H9 (cell line): ENCODE results near the gene COG8. TPM values are rescaled to one million over a fixed set of nuclear protein-coding genes. Genes with fewer than 3 reads are reported as not detected.

Source experiments
- DNase-seq: peaks from one replicate; pipeline ENCODE4 v3.0.0-alpha.2; 2017
- H2AFZ ChIP-seq: one replicate; pipeline ENCODE4 v1.6.1; 2013; ENCODE audit warnings: mild to moderate bottlenecking, low read length, control low read depth, moderate library complexity
- H2AK5ac ChIP-seq: 2 replicates; pipeline ENCODE4 v1.6.1; 2013; ENCODE audit warnings: low read length, control low read depth, mixed read lengths; ENCODE audit not compliant: insufficient read length
- H2BK120ac ChIP-seq: one replicate; pipeline ENCODE4 v1.6.1; 2013; ENCODE audit warnings: low read depth, mild to moderate bottlenecking, low read length, control low read depth, inconsistent platforms; ENCODE audit not compliant: poor library complexity, severe bottlenecking
- H2BK12ac ChIP-seq: 2 replicates; pipeline ENCODE4 v1.6.1; 2013; ENCODE audit warnings: low read length, control low read depth, mixed read lengths, low read depth; ENCODE audit not compliant: insufficient read length
- H2BK15ac ChIP-seq: 2 replicates; pipeline ENCODE4 v1.6.1; 2013; ENCODE audit warnings: low read depth, low read length, control low read depth
- H2BK20ac ChIP-seq: one replicate; pipeline ENCODE4 v1.6.1; 2013; ENCODE audit warnings: low read depth, mild to moderate bottlenecking, low read length, control low read depth, inconsistent platforms; ENCODE audit not compliant: poor library complexity, severe bottlenecking
- H2BK5ac ChIP-seq: 2 replicates; pipeline ENCODE4 v1.6.1; 2013; ENCODE audit warnings: low read length, control low read depth, mixed read lengths; ENCODE audit not compliant: insufficient read length
- H3K14ac ChIP-seq: 2 replicates; pipeline ENCODE4 v1.6.1; 2013; ENCODE audit warnings: low read length, control low read depth; ENCODE audit not compliant: insufficient read depth
- H3K18ac ChIP-seq: 2 replicates; pipeline ENCODE4 v1.6.1; 2013; ENCODE audit warnings: low read depth, mild to moderate bottlenecking, mixed read lengths, low read length, control low read depth; ENCODE audit not compliant: insufficient read length
- H3K23ac ChIP-seq: 2 replicates; pipeline ENCODE4 v1.6.1; 2013; ENCODE audit warnings: low read length, control low read depth, mixed read lengths, low read depth; ENCODE audit not compliant: insufficient read length
- H3K23me2 ChIP-seq: 2 replicates; pipeline ENCODE4 v1.6.1; 2013; ENCODE audit warnings: low read depth, mild to moderate bottlenecking, mixed read lengths, low read length, control low read depth; ENCODE audit not compliant: insufficient read length, poor library complexity, severe bottlenecking
- H3K27ac ChIP-seq: 2 replicates; pipeline ENCODE4 v1.5.1; 2013; ENCODE audit warnings: low read length, control low read depth, mixed read lengths, low read depth; ENCODE audit not compliant: insufficient read length
- H3K27me3 ChIP-seq: 2 replicates; pipeline ENCODE4 v1.6.1; 2013; ENCODE audit warnings: low read length, control low read depth, inconsistent platforms; ENCODE audit not compliant: insufficient read depth
- H3K4ac ChIP-seq: 2 replicates; pipeline ENCODE4 v1.6.1; 2013; ENCODE audit warnings: low read depth, mild to moderate bottlenecking, control low read depth, inconsistent platforms, low read length, moderate library complexity
- H3K4me1 ChIP-seq: 2 replicates; pipeline ENCODE4 v1.6.1; 2013; ENCODE audit warnings: low read length, control low read depth, inconsistent platforms; ENCODE audit not compliant: insufficient read depth
- H3K4me2 ChIP-seq: 2 replicates; pipeline ENCODE4 v1.6.1; 2013; ENCODE audit warnings: low read length, control low read depth, mixed read lengths; ENCODE audit not compliant: insufficient read length, insufficient read depth
- H3K56ac ChIP-seq: 2 replicates; pipeline ENCODE4 v1.6.1; 2013; ENCODE audit warnings: low read depth, mild to moderate bottlenecking, mixed read lengths, low read length, control low read depth; ENCODE audit not compliant: insufficient read length
- H3K79me1 ChIP-seq: 2 replicates; pipeline ENCODE4 v1.6.1; 2013; ENCODE audit warnings: low read depth, mild to moderate bottlenecking, moderate library complexity, low read length, control low read depth, inconsistent platforms; ENCODE audit not compliant: insufficient read depth, poor library complexity, severe bottlenecking
- H3K79me2 ChIP-seq: 2 replicates; pipeline ENCODE4 v1.6.1; 2013; ENCODE audit warnings: low read length, control low read depth, inconsistent platforms; ENCODE audit not compliant: insufficient read depth
- H3K9ac ChIP-seq: 2 replicates; pipeline ENCODE4 v1.6.1; 2013; ENCODE audit warnings: low read length, control low read depth, mixed read lengths; ENCODE audit not compliant: insufficient read length; ENCODE audit errors: extremely low read depth
- H3K9me3 ChIP-seq: one replicate; pipeline ENCODE4 v1.6.1; 2013; ENCODE audit warnings: low read depth, low read length, inconsistent platforms; ENCODE audit not compliant: control insufficient read depth
- H3T11ph ChIP-seq: one replicate; pipeline ENCODE4 v1.6.1; 2013; ENCODE audit warnings: mild to moderate bottlenecking, low read length, control low read depth, inconsistent platforms
- H4K20me1 ChIP-seq: one replicate; pipeline ENCODE4 v1.6.1; 2013; ENCODE audit not compliant: control insufficient read depth, insufficient read length, insufficient read depth
- H4K5ac ChIP-seq: 2 replicates; pipeline ENCODE4 v1.6.1; 2013; ENCODE audit warnings: low read depth, mild to moderate bottlenecking, mixed read lengths, low read length, control low read depth; ENCODE audit not compliant: insufficient read length
- H4K8ac ChIP-seq: replicated peaks from 2 replicates; pipeline ENCODE4 v1.6.1; 2013; ENCODE audit warnings: low read length, control low read depth, mixed read lengths, low read depth; ENCODE audit not compliant: insufficient read length
- H4K91ac ChIP-seq: 2 replicates; pipeline ENCODE4 v1.6.1; 2013; ENCODE audit warnings: low read depth, mild to moderate bottlenecking, moderate library complexity, mixed read lengths, low read length, control low read depth; ENCODE audit not compliant: insufficient read length
- H3K27ac Mint-ChIP-seq, 3 experiments: 2 replicates in 2 of 3; 3 replicates in 1 of 3; pipeline ENCODE4 v1.8.0; 2020 to 2021; ENCODE audit warnings: mixed read lengths in 3 of 3, mild to moderate bottlenecking in 1 of 3, moderate library complexity in 1 of 3
- H3K27me3 Mint-ChIP-seq: 2 replicates; pipeline ENCODE4 v1.8.0; 2021; ENCODE audit warnings: low read depth, mild to moderate bottlenecking, moderate library complexity, mixed read lengths
- H3K36me3 Mint-ChIP-seq, 3 experiments: 2 replicates in 2 of 3; 3 replicates in 1 of 3; pipeline ENCODE4 v1.8.0; 2020 to 2021; ENCODE audit warnings: low read depth in 3 of 3, mixed read lengths in 3 of 3; ENCODE audit not compliant: insufficient read depth in 1 of 3
- H3K4me1 Mint-ChIP-seq, 2 experiments: 2 replicates each; pipeline ENCODE4 v1.8.0; 2020; ENCODE audit warnings: mixed read lengths in 2 of 2
- H3K4me3 Mint-ChIP-seq, 2 experiments: 2 replicates in 1 of 2; 3 replicates in 1 of 2; pipeline ENCODE4 v1.8.0; 2020 to 2021; ENCODE audit warnings: mild to moderate bottlenecking in 2 of 2, mixed read lengths in 2 of 2, moderate library complexity in 1 of 2
- H3K9me3 Mint-ChIP-seq, 2 experiments: 2 replicates in 1 of 2; 3 replicates in 1 of 2; pipeline ENCODE4 v1.8.0; 2020; ENCODE audit warnings: mild to moderate bottlenecking in 2 of 2, mixed read lengths in 2 of 2, moderate library complexity in 1 of 2
- CTCF ChIP-seq: fragments of 200-600 bp; sonication (generic); conservative IDR thresholded peaks from 3 replicates; pipeline ENCODE4 v1.8.0; 2021; ENCODE audit warnings: antibody characterized with exemption, mild to moderate bottlenecking
- WGBS: extraction: QIAGEN DNeasy Blood & Tissue Kit; methylation state at CpG from one replicate; pipeline ENCODE4 v1.1.7; 2013; ENCODE audit warnings: missing lambda C conversion rate, low lambda C conversion rate, mixed read lengths; ENCODE audit not compliant: insufficient read length; ENCODE audit errors: extremely low coverage; 5-methylcytosine and 5-hydroxymethylcytosine counted together
- total RNA-seq: library from RNA; stranded (reverse); gene quantifications from 2 replicates; pipeline ENCODE4 v1.2.1, GENCODE V29; 2021

Gene COG8
- total RNA-seq, 1 experiment from 2014 or later: 52.3 TPM

- Histone ChIP-seq H3K79me2 (no peaks in the 10 kb centered on the region), H3K4me1 (no peaks in the 10 kb centered on the region), H4K20me1 (no peaks in the 10 kb centered on the region), H3K4ac (no peak overlapping the region), H3K23me2 (no peaks in the 10 kb centered on the region), H2BK15ac (no peak overlapping the region), H3K14ac (no peak overlapping the region), H3K18ac (no peak overlapping the region), H3K9me3 (no peaks in the 10 kb centered on the region), H2BK12ac (no peak overlapping the region), H3K27me3 (no peaks in the 10 kb centered on the region), H3K56ac (no peak overlapping the region), H3K79me1 (no peaks in the 10 kb centered on the region), H3K9ac (no peak overlapping the region), H3K4me2 (no peak overlapping the region), H2BK120ac (no peak overlapping the region), H2BK5ac (no peak overlapping the region), H4K91ac (no peak overlapping the region), H3K27ac (no peak overlapping the region), H4K8ac (no peak overlapping the region), H4K5ac (no peak overlapping the region), H3T11ph (no peak overlapping the region), H3K23ac (no peak overlapping the region), H2AK5ac (no peak overlapping the region), H2BK20ac (no peak overlapping the region), H2AFZ (no peak overlapping the region)
- no peak for DNase-seq
- TF ChIP-seq CTCF: no peak
- H3K4me1 Mint-ChIP-seq: no peaks in the 10 kb centered on the region
- H3K9me3 Mint-ChIP-seq: no peaks in the 10 kb centered on the region
- H3K36me3 Mint-ChIP-seq: peaks cover 0 to 5% (median 2%) of the 10 kb centered on the region in 3 experiments; a peak in 4 of 7 replicates
- no peak overlapping the region for H3K4me3 Mint-ChIP-seq
- no CpG with 5 or more reads among the region's 1 CpG for WGBS
- no peaks in the 10 kb centered on the region for H3K27me3 Mint-ChIP-seq
- no peak overlapping the region for H3K27ac Mint-ChIP-seq
These were observed 45.3 kb downstream of the COG8 start for GRCh38 chr16:69294051-69294450.
